Tibial nerve (tissue), 4 donors: ENCODE results near the gene LRRC4C. TPM values are rescaled to one million over a fixed set of nuclear protein-coding genes. Genes with fewer than 3 reads are reported as not detected.

Source experiments
- DNase-seq, 2 donors: peaks; one replicate each; pipeline ENCODE4 v3.0.0-alpha.2; 2019; ENCODE audit warnings: low spot score in 2 of 2
- H3K27ac ChIP-seq, 4 donors: fragments of 200-600 bp; sonication (generic) in 3 of 4; one replicate each; pipeline ENCODE4 v1.5.1; 2017 to 2019; ENCODE audit warnings: mild to moderate bottlenecking in 1 of 4
- H3K27me3 ChIP-seq, 2 donors: fragments of 200-600 bp; sonication (generic) in 1 of 2; one replicate each; pipeline versions ENCODE4 v1.5.1 to v1.6.0; 2017 to 2019
- H3K36me3 ChIP-seq, 3 donors: fragments of 200-600 bp; sonication (generic); one replicate each; pipeline ENCODE4 v1.5.1; 2018 to 2019
- H3K4me1 ChIP-seq, 4 donors: fragments of 200-600 bp; sonication (generic) in 3 of 4; one replicate each; pipeline ENCODE4 v1.5.1; 2017 to 2019
- H3K4me3 ChIP-seq, 4 donors: fragments of 200-600 bp; sonication (generic) in 3 of 4; one replicate each; pipeline ENCODE4 v1.5.1; 2017 to 2019; ENCODE audit warnings: mild to moderate bottlenecking in 1 of 4, moderate library complexity in 1 of 4
- H3K9me3 ChIP-seq, 4 donors: fragments of 200-600 bp; sonication (generic) in 3 of 4; one replicate each; pipeline ENCODE4 v1.5.1; 2017 to 2019
- CTCF ChIP-seq, 5 experiments: fragments of 200-600 bp in 3 of 5; fragments of 450-650 bp in 2 of 5; sonication (generic) in 3 of 5; IDR thresholded peaks; one replicate each; pipeline ENCODE4 v1.5.1; 2016 to 2019; ENCODE audit warnings: antibody characterized with exemption in 5 of 5, mild to moderate bottlenecking in 3 of 5, moderate library complexity in 2 of 5
- EP300 ChIP-seq, 2 donors: sonication (generic); formaldehyde crosslinking; IDR thresholded peaks; one replicate each; pipeline ENCODE4 v1.6.1; 2017; ENCODE audit warnings: antibody characterized with exemption in 2 of 2, mild to moderate bottlenecking in 1 of 2
- POLR2A ChIP-seq, 2 donors: fragments of 450-650 bp; IDR thresholded peaks; one replicate each; pipeline ENCODE4 v1.6.1; 2017; ENCODE audit warnings: antibody characterized with exemption in 2 of 2, mild to moderate bottlenecking in 2 of 2, moderate library complexity in 2 of 2
- WGBS, 2 donors: methylation state at CpG; one replicate each; pipeline ENCODE4 v1.1.5; 2018; 5-methylcytosine and 5-hydroxymethylcytosine counted together
- total RNA-seq, 4 donors: library from RNA; depleted of rRNA; stranded (reverse); fragments of >200 nt; gene quantifications; one replicate each; pipeline ENCODE4 v1.1.0, GENCODE V29; 2016

Gene LRRC4C
- total RNA-seq, 4 donors from 2014 or later = 7.1 to 15.7 (median 8.4) TPM

- DNase-seq = no peak
- Histone ChIP-seq H3K9me3 (peaks cover 0 to 14% (median under 1%) of the 10 kb centered on the region in 4 donors), H3K27ac (no peak overlapping the region), H3K4me1 (peaks cover 0 to 25% (median 5%) of the 10 kb centered on the region in 4 donors), H3K4me3 (no peak overlapping the region), H3K36me3 (no peaks in the 10 kb centered on the region), H3K27me3 (no peaks in the 10 kb centered on the region)
- TF ChIP-seq EP300 (IDR thresholded peaks at IDR 0.05) = no peak
- no peak for TF ChIP-seq POLR2A (IDR thresholded peaks at IDR 0.05)
- TF ChIP-seq CTCF (IDR thresholded peaks at IDR 0.05) = no peak
- WGBS, 2 donors = 70 to 75% methylated on average over 3 of the region's 3 CpGs
Measured at GRCh38 chr11:40160418-40160817, 1299.0 kb downstream of the LRRC4C start.

- H3K4me3 ChIP-seq = no peak overlapping the region
- no peaks in the 10 kb centered on the region for H3K4me1 ChIP-seq
- no peak overlapping the region for H3K27ac ChIP-seq
- TF ChIP-seq POLR2A (IDR thresholded peaks at IDR 0.05) = no peak
- TF ChIP-seq CTCF (IDR thresholded peaks at IDR 0.05) = no peak
- no peak for TF ChIP-seq EP300 (IDR thresholded peaks at IDR 0.05)
- H3K27me3 ChIP-seq = no peaks in the 10 kb centered on the region
- H3K36me3 ChIP-seq = no peaks in the 10 kb centered on the region
- peaks cover 0 to 13% (median 4%) of the 10 kb centered on the region in 4 donors for H3K9me3 ChIP-seq
- DNase-seq = no peak
Measured at GRCh38 chr11:40149721-40150120, 1309.7 kb downstream of the LRRC4C start.

- no peak overlapping the region for H3K4me3 ChIP-seq
- peaks cover 0 to 8% (median 0%) of the 10 kb centered on the region in 4 donors for H3K4me1 ChIP-seq
- DNase-seq = no peak
- TF ChIP-seq CTCF (IDR thresholded peaks at IDR 0.05) (no peak), EP300 (IDR thresholded peaks at IDR 0.05) (no peak), POLR2A (IDR thresholded peaks at IDR 0.05) (no peak)
- no peaks in the 10 kb centered on the region for H3K27me3 ChIP-seq
- H3K9me3 ChIP-seq = no peaks in the 10 kb centered on the region
- WGBS, 2 donors = 79 to 92% methylated on average over 5 of the region's 5 CpGs
- H3K36me3 ChIP-seq = no peaks in the 10 kb centered on the region
- no peak overlapping the region for H3K27ac ChIP-seq
Measured at GRCh38 chr11:40140560-40140959, 1318.9 kb downstream of the LRRC4C start.

- Histone ChIP-seq H3K4me1 (peaks cover 0 to 14% (median 0%) of the 10 kb centered on the region in 4 donors), H3K4me3 (no peak overlapping the region), H3K27me3 (no peaks in the 10 kb centered on the region), H3K27ac (no peak overlapping the region), H3K36me3 (no peaks in the 10 kb centered on the region), H3K9me3 (no peaks in the 10 kb centered on the region)
- DNase-seq = no peak
- no peak for TF ChIP-seq EP300 (IDR thresholded peaks at IDR 0.05)
- no peak for TF ChIP-seq CTCF (IDR thresholded peaks at IDR 0.05)
- TF ChIP-seq POLR2A (IDR thresholded peaks at IDR 0.05) = no peak
- WGBS, 2 donors = 46 to 56% methylated on average over 2 of the region's 2 CpGs
Measured at GRCh38 chr11:40139536-40139935, 1319.9 kb downstream of the LRRC4C start.

GRCh38 chr11:40139066-40139465, 1320.4 kb downstream of the LRRC4C start:
- WGBS, 2 donors = 53 to 64% methylated on average over 3 of the region's 3 CpGs
- H3K27me3 ChIP-seq = no peaks in the 10 kb centered on the region
- no peak for DNase-seq
- H3K36me3 ChIP-seq = no peaks in the 10 kb centered on the region
- H3K4me3 ChIP-seq = no peak overlapping the region
- no peak overlapping the region for H3K27ac ChIP-seq
- H3K9me3 ChIP-seq = no peaks in the 10 kb centered on the region
- no peak for TF ChIP-seq CTCF (IDR thresholded peaks at IDR 0.05)
- TF ChIP-seq EP300 (IDR thresholded peaks at IDR 0.05) = no peak
- no peak for TF ChIP-seq POLR2A (IDR thresholded peaks at IDR 0.05)
- H3K4me1 ChIP-seq = peaks cover 0 to 14% (median 0%) of the 10 kb centered on the region in 4 donors
